ENCODE measurements around the gene KIF16B. TPM values are rescaled to one million over a fixed set of nuclear protein-coding genes. Genes with fewer than 3 reads are reported as not detected.
A peak's percentile ranks its signal among the peaks of the same experiment; 100 is the strongest.

Gene KIF16B
- total RNA-seq, 6 donors from 2014 or later: 18.4 to 114 (median 26.3) TPM

DNA sequence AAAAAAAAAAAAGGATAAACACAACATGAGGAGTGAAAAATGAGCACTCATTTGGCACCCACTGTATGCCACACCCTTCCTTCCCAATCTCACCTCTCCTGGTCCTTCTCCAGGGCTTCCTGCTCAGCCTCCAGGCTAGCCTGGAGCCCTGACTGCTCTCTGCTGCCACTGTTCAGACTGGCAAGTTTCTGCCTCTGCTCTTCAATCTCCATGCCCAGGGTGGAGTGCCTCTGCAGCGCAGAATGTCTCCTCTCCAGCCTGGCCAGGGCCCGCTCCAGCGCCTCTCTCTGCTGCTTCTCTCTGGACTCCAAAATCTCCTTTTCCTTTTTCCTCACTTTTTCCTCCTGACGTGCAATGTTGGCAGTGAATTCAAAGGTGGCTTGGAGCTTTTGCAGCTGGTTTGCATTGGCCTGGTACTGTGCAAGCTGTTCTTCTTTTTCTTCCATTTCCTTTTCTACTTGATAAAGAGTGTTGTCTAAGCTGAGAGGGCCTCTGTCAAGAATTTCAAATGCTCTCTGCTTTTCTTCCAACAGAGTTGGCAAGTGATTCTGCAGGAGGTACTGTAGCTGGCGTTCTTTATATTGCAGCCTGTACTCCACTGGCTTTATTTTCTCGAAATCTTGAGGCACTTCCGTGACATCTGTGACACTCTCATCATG lies 194.4 kb downstream of the KIF16B start:
- H3K27me3 ChIP-seq: no peaks in the 10 kb centered on the region
- H3K4me1 ChIP-seq: peaks cover 0 to 5% (median 0%) of the 10 kb centered on the region in 4 donors
- H3K4me3 ChIP-seq: no peak overlapping the region
- 77 to 82% methylated on average over 7 of the region's 7 CpGs for WGBS, 2 donors
- TF ChIP-seq EP300 (IDR thresholded peaks at IDR 0.05): no peak
- TF ChIP-seq, protein P1, sequence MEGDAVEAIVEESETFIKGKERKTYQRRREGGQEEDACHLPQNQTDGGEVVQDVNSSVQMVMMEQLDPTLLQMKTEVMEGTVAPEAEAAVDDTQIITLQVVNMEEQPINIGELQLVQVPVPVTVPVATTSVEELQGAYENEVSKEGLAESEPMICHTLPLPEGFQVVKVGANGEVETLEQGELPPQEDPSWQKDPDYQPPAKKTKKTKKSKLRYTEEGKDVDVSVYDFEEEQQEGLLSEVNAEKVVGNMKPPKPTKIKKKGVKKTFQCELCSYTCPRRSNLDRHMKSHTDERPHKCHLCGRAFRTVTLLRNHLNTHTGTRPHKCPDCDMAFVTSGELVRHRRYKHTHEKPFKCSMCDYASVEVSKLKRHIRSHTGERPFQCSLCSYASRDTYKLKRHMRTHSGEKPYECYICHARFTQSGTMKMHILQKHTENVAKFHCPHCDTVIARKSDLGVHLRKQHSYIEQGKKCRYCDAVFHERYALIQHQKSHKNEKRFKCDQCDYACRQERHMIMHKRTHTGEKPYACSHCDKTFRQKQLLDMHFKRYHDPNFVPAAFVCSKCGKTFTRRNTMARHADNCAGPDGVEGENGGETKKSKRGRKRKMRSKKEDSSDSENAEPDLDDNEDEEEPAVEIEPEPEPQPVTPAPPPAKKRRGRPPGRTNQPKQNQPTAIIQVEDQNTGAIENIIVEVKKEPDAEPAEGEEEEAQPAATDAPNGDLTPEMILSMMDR (IDR thresholded peaks at IDR 0.05): no peak
- no peak for TF ChIP-seq POLR2AphosphoS5 (IDR thresholded peaks at IDR 0.05)
- TF ChIP-seq POLR2A (IDR thresholded peaks at IDR 0.05): no peak
- peaks cover 0 to 23% (median 4%) of the 10 kb centered on the region in 4 donors for H3K36me3 ChIP-seq
- ATAC-seq (ENCODE audit: low FRiP score in 2 of 2): no peak
- H3K9me3 ChIP-seq: no peaks in the 10 kb centered on the region
- DNase-seq: peak in 1 of 2 donors; percentile 31
- no peak overlapping the region for H3K27ac ChIP-seq

DNA sequence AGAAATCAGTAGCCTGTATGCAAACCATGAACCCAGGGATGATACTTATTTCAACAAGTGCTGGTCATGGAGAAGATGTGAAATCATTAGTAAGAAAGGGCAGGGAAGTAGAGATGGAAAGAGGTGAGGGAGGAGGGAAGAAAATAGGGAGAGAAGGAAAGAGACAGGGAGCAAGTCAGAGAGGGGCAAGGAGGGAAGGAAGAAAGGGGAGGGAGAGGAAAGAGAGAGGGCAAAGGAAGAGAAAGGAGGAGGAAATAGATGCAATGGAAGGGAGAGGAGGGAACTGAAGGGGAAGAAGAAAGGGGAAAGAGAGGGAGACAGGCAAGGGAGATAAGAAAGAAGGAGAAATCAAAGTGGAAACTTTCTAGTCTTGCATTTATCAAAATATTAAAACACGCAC lies 195.1 kb downstream of the KIF16B start:
- Histone ChIP-seq H3K4me1 (peaks cover 0 to 5% (median 0%) of the 10 kb centered on the region in 4 donors), H3K4me3 (no peak overlapping the region), H3K9me3 (no peaks in the 10 kb centered on the region), H3K36me3 (peaks cover 0 to 23% (median 4%) of the 10 kb centered on the region in 4 donors), H3K27ac (no peak overlapping the region), H3K27me3 (no peaks in the 10 kb centered on the region)
- no peak for DNase-seq
- no peak for ATAC-seq (ENCODE audit: low FRiP score in 2 of 2)
- TF ChIP-seq, protein P1 (IDR thresholded peaks at IDR 0.05): no peak
- TF ChIP-seq EP300 (IDR thresholded peaks at IDR 0.05) (no peak), POLR2AphosphoS5 (IDR thresholded peaks at IDR 0.05) (no peak), POLR2A (IDR thresholded peaks at IDR 0.05) (no peak)
- WGBS, 2 donors: 90 to 96% methylated on average over 1 of the region's 1 CpG

DNA sequence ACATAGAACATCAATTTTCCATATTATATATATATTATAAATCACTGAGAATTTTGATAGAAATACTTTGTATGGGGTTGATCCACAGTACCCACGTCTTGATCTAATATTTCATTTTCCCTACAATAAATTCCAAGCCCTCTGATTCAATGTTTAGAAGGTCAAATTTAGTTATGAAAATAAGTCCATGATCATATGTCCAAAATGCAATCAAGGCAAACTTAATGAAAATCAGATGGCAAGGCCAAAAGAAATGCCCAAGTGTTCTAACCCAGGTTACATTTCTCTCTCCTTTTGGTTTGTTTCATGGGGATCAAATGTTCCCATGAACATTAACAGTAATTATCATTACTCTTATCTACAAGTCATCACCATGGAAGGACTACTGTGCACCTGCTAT lies 203.8 kb downstream of the KIF16B start:
- TF ChIP-seq, protein P1 (IDR thresholded peaks at IDR 0.05): no peak
- no peak for TF ChIP-seq POLR2A (IDR thresholded peaks at IDR 0.05)
- TF ChIP-seq POLR2AphosphoS5 (IDR thresholded peaks at IDR 0.05): no peak
- no peak for TF ChIP-seq EP300 (IDR thresholded peaks at IDR 0.05)
- H3K4me1 ChIP-seq: no peaks in the 10 kb centered on the region
- peaks cover 0 to 52% (median 4%) of the 10 kb centered on the region in 4 donors for H3K36me3 ChIP-seq
- H3K9me3 ChIP-seq: no peaks in the 10 kb centered on the region
- no peaks in the 10 kb centered on the region for H3K27me3 ChIP-seq
- ATAC-seq (ENCODE audit: low FRiP score in 2 of 2) (no peak), DNase-seq (no peak)
- 79 to 89% methylated on average over 1 of the region's 1 CpG for WGBS, 2 donors
- no peak overlapping the region for H3K27ac ChIP-seq
- H3K4me3 ChIP-seq: no peak overlapping the region

DNA sequence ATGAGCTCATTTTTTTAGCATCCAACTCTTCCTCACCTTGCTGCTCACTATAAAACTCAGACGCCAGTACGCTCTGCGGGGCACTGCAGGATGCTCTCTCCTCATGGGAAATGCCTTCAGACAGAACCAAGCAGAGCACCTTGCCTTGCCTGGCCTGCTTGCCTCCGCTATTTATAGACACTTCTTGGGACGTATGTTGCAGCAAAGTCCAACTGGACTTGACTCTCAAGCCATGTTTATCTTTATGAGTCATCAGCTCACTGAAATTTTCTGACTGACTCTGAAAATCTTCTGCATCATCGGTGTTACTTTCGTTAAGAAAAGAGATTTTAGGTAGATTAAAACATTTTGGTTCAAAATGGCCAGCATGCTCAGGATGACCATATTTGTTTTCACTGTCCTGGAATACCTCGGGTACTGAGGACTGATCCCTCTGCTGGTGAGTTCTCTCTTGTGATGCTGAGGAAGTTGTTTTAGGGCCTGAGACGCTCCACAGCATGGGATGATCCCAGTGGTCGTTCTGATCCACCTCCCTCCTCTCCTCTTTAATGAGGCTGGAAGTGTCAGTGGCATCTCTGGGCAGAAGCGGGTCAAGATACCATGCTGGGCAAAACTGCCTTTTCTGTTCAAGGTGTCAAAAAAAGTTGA lies 204.5 kb downstream of the KIF16B start:
- H3K4me3 ChIP-seq: no peak overlapping the region
- no peaks in the 10 kb centered on the region for H3K27me3 ChIP-seq
- no peak for DNase-seq
- WGBS, 2 donors: 87 to 91% methylated on average over 11 of the region's 11 CpGs
- H3K9me3 ChIP-seq: no peaks in the 10 kb centered on the region
- no peak for ATAC-seq (ENCODE audit: low FRiP score in 2 of 2)
- no peak overlapping the region for H3K27ac ChIP-seq
- TF ChIP-seq EP300 (IDR thresholded peaks at IDR 0.05): no peak
- TF ChIP-seq POLR2A (IDR thresholded peaks at IDR 0.05): no peak
- TF ChIP-seq, protein P1 (IDR thresholded peaks at IDR 0.05): no peak
- H3K4me1 ChIP-seq: no peaks in the 10 kb centered on the region
- H3K36me3 ChIP-seq: peaks cover 0 to 46% (median 4%) of the 10 kb centered on the region in 4 donors
